Measurements from ENCODE around the gene SERPINH1.
A peak's percentile ranks its signal among the peaks of the same experiment; 100 is the strongest.

The SERPINH1 gene

DNA sequence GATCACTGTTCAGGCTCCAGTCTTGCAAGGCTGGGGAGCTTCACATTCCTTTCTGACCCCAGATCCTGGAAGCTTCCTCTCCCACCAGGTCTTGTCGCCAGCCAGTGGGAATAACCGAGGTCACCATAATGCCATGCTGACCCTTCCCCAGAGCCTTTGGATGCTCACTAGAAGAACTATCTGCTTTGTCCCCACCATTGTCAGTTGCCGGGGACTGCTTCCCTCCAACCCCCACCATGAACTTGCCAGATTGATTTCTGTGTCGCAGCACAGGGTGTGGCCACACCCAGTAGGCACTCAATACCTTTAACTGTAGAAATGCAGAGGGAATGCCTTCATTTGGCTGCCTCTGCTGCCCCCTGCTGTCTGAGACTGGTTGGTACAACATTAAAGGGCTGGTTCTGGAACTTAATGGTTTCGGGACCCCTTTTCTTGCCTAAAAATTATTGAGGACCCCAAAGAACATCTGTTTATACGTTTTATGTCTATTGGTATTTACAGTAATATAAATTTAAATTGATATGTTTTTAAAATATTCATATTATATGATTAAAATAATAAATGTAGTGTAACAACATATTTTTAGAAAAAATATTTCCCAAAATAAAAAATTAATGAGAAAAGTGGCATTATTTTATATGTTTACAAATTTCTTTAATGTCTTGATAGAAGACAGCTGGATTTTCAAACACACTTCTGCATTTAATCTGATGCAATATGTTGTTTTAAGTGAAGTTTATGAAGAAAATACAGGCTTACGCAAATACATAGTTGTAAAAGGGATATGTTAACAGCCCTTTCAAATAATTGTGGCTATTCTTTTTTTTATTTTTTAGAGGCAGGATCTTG lies 29.6 kb upstream of the SERPINH1 start:
- H3K4me3 ChIP-seq (ENCODE audit: low read depth, low read length) = no peak overlapping the region
- TF ChIP-seq, protein P1, sequence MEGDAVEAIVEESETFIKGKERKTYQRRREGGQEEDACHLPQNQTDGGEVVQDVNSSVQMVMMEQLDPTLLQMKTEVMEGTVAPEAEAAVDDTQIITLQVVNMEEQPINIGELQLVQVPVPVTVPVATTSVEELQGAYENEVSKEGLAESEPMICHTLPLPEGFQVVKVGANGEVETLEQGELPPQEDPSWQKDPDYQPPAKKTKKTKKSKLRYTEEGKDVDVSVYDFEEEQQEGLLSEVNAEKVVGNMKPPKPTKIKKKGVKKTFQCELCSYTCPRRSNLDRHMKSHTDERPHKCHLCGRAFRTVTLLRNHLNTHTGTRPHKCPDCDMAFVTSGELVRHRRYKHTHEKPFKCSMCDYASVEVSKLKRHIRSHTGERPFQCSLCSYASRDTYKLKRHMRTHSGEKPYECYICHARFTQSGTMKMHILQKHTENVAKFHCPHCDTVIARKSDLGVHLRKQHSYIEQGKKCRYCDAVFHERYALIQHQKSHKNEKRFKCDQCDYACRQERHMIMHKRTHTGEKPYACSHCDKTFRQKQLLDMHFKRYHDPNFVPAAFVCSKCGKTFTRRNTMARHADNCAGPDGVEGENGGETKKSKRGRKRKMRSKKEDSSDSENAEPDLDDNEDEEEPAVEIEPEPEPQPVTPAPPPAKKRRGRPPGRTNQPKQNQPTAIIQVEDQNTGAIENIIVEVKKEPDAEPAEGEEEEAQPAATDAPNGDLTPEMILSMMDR (IDR thresholded peaks at IDR 0.05; ENCODE audit: low read depth, low read length, missing control alignments) = peak; percentile 74
- no peak for DNase-seq (ENCODE audit: low read depth)

DNA sequence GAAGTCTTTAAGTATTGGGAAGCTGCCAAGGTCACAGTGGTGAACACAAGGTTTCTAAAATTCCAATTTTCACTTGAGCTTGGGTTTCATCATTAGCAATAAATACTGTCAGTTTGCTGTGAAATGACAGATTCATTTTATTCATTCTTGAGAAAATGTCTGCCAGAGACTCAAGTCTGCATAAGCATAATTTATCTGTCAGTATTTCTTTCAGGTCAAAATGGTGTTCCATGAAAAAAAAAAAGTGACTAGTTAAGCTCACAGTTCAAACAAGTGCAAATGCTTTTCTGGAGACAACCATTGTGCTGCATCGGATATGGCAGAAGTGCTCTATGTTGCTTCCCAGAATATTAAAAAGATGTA lies 28.2 kb upstream of the SERPINH1 start:
- DNase-seq (ENCODE audit: low read depth) = no peak
- H3K4me3 ChIP-seq (ENCODE audit: low read depth, low read length) = no peak overlapping the region

DNA sequence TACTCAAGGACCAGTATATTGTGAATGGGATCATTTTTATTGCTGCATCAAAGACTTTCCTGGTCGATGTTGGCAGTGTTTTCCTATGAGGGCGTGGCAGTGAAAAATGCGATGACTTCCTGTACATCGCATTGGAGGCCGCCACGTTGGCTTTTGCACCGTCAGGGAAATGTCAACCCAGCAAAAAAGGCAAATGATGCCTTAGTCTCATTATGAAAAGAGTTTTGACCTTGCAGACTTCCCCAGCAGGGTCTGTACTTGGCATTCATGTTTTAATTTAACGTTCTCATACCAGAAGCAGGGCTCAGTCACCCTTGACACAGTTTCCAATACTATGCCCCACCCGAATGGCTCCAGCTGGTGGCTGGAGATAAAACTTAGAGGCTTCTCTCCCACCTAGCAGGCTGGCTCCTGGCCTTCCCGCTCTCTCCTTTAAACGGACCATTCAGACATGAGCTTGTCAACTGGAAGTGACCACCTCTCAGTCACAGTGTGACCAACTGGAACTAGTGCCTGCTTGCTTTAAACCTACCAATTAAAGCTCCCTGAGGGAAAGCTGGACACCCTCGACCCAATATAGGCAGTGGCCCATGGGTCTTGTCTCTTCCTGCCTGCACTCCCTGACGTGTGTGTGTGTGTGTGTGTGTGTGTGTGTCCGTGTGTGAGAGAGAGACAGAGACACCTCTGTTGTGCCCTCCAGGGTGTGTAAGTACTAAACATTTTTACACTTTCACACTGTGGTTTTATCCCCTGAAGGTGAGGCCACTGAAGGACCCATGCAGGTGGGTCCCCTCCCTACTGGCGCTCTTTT lies 27.6 kb upstream of the SERPINH1 start:
- TF ChIP-seq, protein P1 (IDR thresholded peaks at IDR 0.05; ENCODE audit: low read depth, low read length, missing control alignments) = no peak
- no peak for DNase-seq (ENCODE audit: low read depth)
- no peak overlapping the region for H3K4me3 ChIP-seq (ENCODE audit: low read depth, low read length)

More for the DNA sequence above, 28.2 kb upstream of the SERPINH1 start:
- TF ChIP-seq, protein P1 (IDR thresholded peaks at IDR 0.05; ENCODE audit: low read depth, low read length, missing control alignments) = no peak

DNA sequence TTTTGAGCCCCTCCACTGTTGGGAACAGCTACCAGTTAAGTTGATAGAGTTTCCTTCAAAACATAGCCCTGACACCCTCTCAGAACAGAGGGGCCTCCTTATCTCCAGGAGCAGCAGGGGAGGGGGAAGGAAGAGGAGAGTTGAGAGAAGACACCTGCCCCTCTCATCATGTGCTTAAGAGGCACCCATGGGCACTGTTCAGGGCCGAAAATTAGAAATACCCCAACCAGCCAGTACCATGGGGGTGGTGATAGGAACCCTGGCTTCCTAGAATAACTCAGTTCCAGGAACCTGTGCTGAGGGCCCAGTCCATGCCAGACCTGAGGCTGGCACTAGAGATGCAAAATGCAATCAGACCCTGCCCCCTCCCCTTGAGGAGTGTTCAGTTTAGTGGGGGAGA lies 27.0 kb upstream of the SERPINH1 start:
- no peak overlapping the region for H3K4me3 ChIP-seq (ENCODE audit: low read depth, low read length)
- TF ChIP-seq, protein P1 (IDR thresholded peaks at IDR 0.05; ENCODE audit: low read depth, low read length, missing control alignments) = no peak
- no peak for DNase-seq (ENCODE audit: low read depth)

DNA sequence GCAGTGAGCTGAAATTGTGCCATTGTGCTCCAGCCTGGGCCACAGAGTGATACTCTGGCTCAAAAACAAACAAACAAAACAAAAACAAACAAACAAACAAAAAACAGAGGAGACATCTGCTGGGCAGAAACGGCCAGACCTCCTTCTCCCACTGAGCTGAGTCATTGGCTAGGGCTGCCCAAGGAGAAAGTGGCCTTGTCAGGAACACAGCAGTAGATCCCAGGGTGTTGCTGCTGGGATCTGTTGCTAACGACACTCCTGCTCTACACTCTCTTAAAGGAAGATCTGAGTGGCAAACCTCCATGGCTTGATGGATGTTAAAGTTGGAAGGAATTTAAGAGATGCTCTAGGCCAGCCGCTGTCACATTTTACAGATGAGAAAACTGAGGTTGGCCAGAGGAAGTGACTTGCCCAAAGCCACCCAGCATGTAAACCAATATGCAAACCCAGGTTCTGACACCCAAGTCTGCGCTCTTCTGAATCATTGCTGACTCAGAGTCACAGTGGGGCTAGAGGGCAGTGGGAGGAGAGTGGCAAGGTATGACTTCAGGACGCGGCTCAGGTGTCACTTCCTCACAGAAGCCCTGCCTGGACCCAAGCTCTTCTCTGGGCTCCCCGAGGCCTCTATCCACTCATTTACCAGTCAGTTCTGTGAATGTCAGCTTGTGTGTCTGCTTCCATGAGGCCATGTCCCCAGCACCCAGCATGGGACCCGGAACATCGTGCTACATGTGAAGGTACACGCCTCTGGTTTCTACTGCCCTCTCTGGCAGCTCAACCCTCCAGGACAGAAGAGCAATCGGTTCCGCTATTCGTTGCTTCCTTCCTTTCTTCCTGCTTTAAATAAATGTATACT lies 25.0 kb upstream of the SERPINH1 start:
- DNase-seq (ENCODE audit: low read depth) = peak; percentile 83
- H3K4me3 ChIP-seq (ENCODE audit: low read depth, low read length) = peak overlapping the region; percentile 35
- TF ChIP-seq, protein P1 (IDR thresholded peaks at IDR 0.05; ENCODE audit: low read depth, low read length, missing control alignments) = peak; percentile 36

DNA sequence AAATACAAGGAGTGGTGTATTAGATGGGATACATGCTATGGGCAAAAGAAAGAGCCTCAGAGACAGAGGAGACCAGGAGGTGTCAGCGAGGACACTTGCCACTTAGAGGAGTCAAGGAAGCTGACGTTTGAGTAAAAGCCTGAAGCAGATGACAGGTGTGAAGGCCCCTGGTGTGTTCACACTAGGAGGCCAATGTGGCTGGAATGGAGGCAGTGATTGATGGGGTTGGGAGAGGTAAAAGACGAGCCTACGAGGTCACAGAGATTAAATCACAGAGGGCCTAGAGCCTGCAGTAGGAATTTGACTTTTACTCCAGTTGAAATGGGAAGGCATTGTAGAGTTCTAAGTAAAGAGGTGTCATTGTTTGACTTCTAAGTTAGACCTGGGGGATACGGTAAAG lies 24.3 kb upstream of the SERPINH1 start:
- TF ChIP-seq, protein P1 (IDR thresholded peaks at IDR 0.05; ENCODE audit: low read depth, low read length, missing control alignments) = no peak

More for the DNA sequence above, 24.3 kb upstream of the SERPINH1 start:
- DNase-seq (ENCODE audit: low read depth) = no peak
- peak overlapping the region; percentile 35; the same call in 1 of the 2 replicates for H3K4me3 ChIP-seq (ENCODE audit: low read depth, low read length)
